ENCODE results near the gene DIO1. TPM values are rescaled to one million over a fixed set of nuclear protein-coding genes. Genes with fewer than 3 reads are reported as not detected.

The DIO1 gene
- total and polyA plus RNA-seq, 7 donors: not detected

DNA sequence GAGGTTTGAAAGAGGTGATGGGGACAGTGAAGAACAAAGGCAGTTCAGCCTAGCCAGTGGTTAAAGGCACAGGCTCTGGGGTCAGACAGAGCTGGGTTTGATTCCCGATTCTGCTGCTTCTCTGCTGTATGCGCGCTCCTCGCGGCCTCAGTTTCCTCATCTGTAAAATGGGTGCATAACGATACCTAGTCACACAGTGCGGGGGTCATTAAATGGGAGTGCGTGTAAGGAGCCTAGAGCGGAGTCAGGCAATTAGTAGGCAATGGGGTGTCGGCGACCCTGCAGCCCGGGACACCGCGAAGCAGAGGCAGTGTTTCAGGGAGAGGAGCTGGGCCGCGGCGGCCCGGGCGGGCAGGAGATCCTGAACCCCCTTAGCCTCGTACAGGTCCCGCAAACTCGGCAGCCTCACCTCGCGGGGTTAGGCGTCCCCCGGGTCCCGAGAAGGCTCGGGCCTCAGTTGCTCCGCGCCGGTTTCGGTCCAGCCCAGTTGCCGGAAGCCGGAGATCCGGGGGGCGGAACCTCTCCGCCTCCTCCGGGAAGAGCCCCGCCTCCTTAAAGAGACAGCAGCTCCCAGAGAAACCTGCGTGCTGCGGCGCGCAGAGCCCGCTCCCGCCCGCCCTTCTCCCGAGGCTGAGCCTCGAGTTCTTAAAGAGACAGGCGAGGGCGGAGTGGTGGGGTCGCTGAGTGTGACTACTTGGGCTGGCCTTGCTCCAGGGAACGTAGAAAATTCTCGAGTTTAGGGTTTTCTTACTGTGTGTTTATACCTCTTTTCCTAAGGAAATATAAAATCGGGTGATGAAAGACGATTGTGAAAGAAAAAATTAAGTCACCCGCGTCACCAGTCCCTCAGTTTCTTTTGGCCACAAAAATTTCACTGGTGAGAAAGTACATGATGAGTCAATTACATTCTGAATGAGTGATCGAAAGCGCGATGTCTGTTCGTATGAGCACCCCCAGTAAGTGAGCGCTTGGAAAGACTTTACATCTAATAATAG lies 4.4 kb upstream of the DIO1 start, which contains the start of gene YIPF1:
Gene YIPF1, minus strand, starts transcription at position 494 of the 995 bp plus-strand sequence. CDS start 860 bp downstream, outside the sequence.
- H3K27me3 ChIP-seq: no peaks in the 10 kb centered on the region
- H3K9me3 ChIP-seq: no peaks in the 10 kb centered on the region
- H3K27ac ChIP-seq: peak within 1 kb of the TSS; percentile 79 to 89 (median 82)
- peak; percentile 95 for DNase-seq
- peaks cover 0 to 21% (median 18%) of the 10 kb centered on the region in 4 donors for H3K4me1 ChIP-seq
- TF ChIP-seq CTCF (IDR thresholded peaks at IDR 0.05) (no peak), EP300 (IDR thresholded peaks at IDR 0.05) (peak in 1 of 4 donors; percentile 31), POLR2AphosphoS5 (IDR thresholded peaks at IDR 0.05) (peak in 3 of 4 donors; percentile 67 to 74 (median 69)), POLR2A (IDR thresholded peaks at IDR 0.05) (no peak)
- peak within 1 kb of the TSS; percentile 84 to 95 (median 90) for H3K4me3 ChIP-seq
- peaks cover 0 to 23% (median 2%) of the 10 kb centered on the region in 4 donors for H3K36me3 ChIP-seq
- 2 to 3% methylated on average over 62 of the region's 62 CpGs for WGBS, 2 donors
- intact Hi-C loops (cut with DNase I): loop anchor here (2.0 to 5.0 kb wide), 2 partner anchors 52 to 57 kb away; partner anchors contain the start of genes LRRC42 and NDC1

- Histone ChIP-seq H3K4me3 (peak overlapping the region; percentile 84 to 95 (median 90)), H3K4me1 (peaks cover 0 to 24% (median 18%) of the 10 kb centered on the region in 4 donors), H3K27me3 (no peaks in the 10 kb centered on the region), H3K36me3 (peaks cover 0 to 15% (median 2%) of the 10 kb centered on the region in 4 donors), H3K9me3 (no peaks in the 10 kb centered on the region), H3K27ac (peak overlapping the region; percentile 79 to 89 (median 82))
- intact Hi-C loops (cut with DNase I): no loop called here
- WGBS, 2 donors: 70 to 82% methylated on average over 7 of the region's 7 CpGs
- no peak for DNase-seq
- TF ChIP-seq CTCF (IDR thresholded peaks at IDR 0.05): no peak
- no peak for TF ChIP-seq POLR2A (IDR thresholded peaks at IDR 0.05)
- no peak for TF ChIP-seq POLR2AphosphoS5 (IDR thresholded peaks at IDR 0.05)
- no peak for TF ChIP-seq EP300 (IDR thresholded peaks at IDR 0.05)
Observed at GRCh38 chr1:53890522-53890941, 3.5 kb upstream of the DIO1 start.

- intact Hi-C loops (cut with DNase I): no loop called here
- H3K27ac ChIP-seq: no peak overlapping the region
- peaks cover 0 to 29% (median 19%) of the 10 kb centered on the region in 4 donors for H3K4me1 ChIP-seq
- WGBS, 2 donors: 89 to 94% methylated on average over 2 of the region's 2 CpGs
- peaks cover 0 to 11% (median 1%) of the 10 kb centered on the region in 4 donors for H3K36me3 ChIP-seq
- H3K9me3 ChIP-seq: no peaks in the 10 kb centered on the region
- TF ChIP-seq CTCF (IDR thresholded peaks at IDR 0.05): no peak
- TF ChIP-seq POLR2AphosphoS5 (IDR thresholded peaks at IDR 0.05): no peak
- no peak for TF ChIP-seq EP300 (IDR thresholded peaks at IDR 0.05)
- TF ChIP-seq POLR2A (IDR thresholded peaks at IDR 0.05): no peak
- DNase-seq: no peak
- no peak overlapping the region for H3K4me3 ChIP-seq
- H3K27me3 ChIP-seq: no peaks in the 10 kb centered on the region
Observed at GRCh38 chr1:53891018-53891417, 3.0 kb upstream of the DIO1 start.

- WGBS, 2 donors: 93 to 94% methylated on average over 2 of the region's 2 CpGs
- Histone ChIP-seq H3K27me3 (no peaks in the 10 kb centered on the region), H3K36me3 (peaks cover 0 to 6% (median 0%) of the 10 kb centered on the region in 4 donors), H3K4me3 (no peak overlapping the region), H3K4me1 (peaks cover 0 to 35% (median 25%) of the 10 kb centered on the region in 4 donors), H3K9me3 (no peaks in the 10 kb centered on the region), H3K27ac (no peak overlapping the region)
- intact Hi-C loops (cut with DNase I): no loop called here
- TF ChIP-seq EP300 (IDR thresholded peaks at IDR 0.05): no peak
- TF ChIP-seq POLR2A (IDR thresholded peaks at IDR 0.05): no peak
- TF ChIP-seq POLR2AphosphoS5 (IDR thresholded peaks at IDR 0.05): no peak
- TF ChIP-seq CTCF (IDR thresholded peaks at IDR 0.05): no peak
- DNase-seq: no peak
Observed at GRCh38 chr1:53891678-53892077, 2.3 kb upstream of the DIO1 start.
